Suprapubic skin (tissue), 4 donors: ENCODE results near the gene VAV2. TPM values are rescaled to one million over a fixed set of nuclear protein-coding genes. Genes with fewer than 3 reads are reported as not detected.

Experiments used
- DNase-seq, 2 donors: peaks; one replicate each; pipeline ENCODE4 v3.0.0-alpha.2; 2019; ENCODE audit warnings: low spot score in 2 of 2
- H3K27ac ChIP-seq: fragments of 200-600 bp; sonication (generic); one replicate; pipeline ENCODE4 v1.5.1; 2019
- H3K27me3 ChIP-seq: fragments of 200-600 bp; sonication (generic); one replicate; pipeline ENCODE4 v1.5.1; 2019
- H3K36me3 ChIP-seq: fragments of 200-600 bp; sonication (generic); one replicate; pipeline ENCODE4 v1.5.1; 2019
- H3K4me1 ChIP-seq: fragments of 200-600 bp; sonication (generic); one replicate; pipeline ENCODE4 v1.5.1; 2019
- H3K4me3 ChIP-seq: fragments of 200-600 bp; sonication (generic); one replicate; pipeline ENCODE4 v1.5.1; 2019; ENCODE audit warnings: mild to moderate bottlenecking
- H3K9me3 ChIP-seq: fragments of 200-600 bp; sonication (generic); one replicate; pipeline ENCODE4 v1.5.1; 2019
- EP300 ChIP-seq: sonication (generic); formaldehyde crosslinking; IDR thresholded peaks from one replicate; pipeline ENCODE4 v1.6.1; 2017; ENCODE audit warnings: antibody characterized with exemption
- POLR2A ChIP-seq, 2 donors: fragments of 450-650 bp; IDR thresholded peaks; one replicate each; pipeline ENCODE4 v1.6.1; 2017; ENCODE audit warnings: antibody characterized with exemption in 2 of 2, mild to moderate bottlenecking in 2 of 2, moderate library complexity in 2 of 2
- POLR2AphosphoS5 ChIP-seq, 3 donors: sonication (generic); formaldehyde crosslinking; IDR thresholded peaks; one replicate each; pipeline ENCODE4 v1.6.1; 2017; ENCODE audit warnings: antibody characterized with exemption in 3 of 3
- WGBS: methylation state at CpG from one replicate; pipeline ENCODE4 v1.1.5; 2018; 5-methylcytosine and 5-hydroxymethylcytosine counted together
- total RNA-seq, 4 donors: library from RNA; depleted of rRNA; stranded (reverse); fragments of >200 nt; gene quantifications; one replicate each; pipeline ENCODE4 v1.1.0, GENCODE V29; 2016
- TF ChIP-seq, protein P1 (sequence below), 2 donors: fragments of 200-600 bp in 1 of 2; fragments of 450-650 bp in 1 of 2; sonication (generic) in 1 of 2; IDR thresholded peaks; one replicate each; pipeline ENCODE4 v1.5.1; 2016 to 2019; ENCODE audit warnings: antibody characterized with exemption in 2 of 2, mild to moderate bottlenecking in 1 of 2, moderate library complexity in 1 of 2

VAV2 gene
- total RNA-seq, 4 donors from 2014 or later: 5.2 to 10.3 (median 6.4) TPM

DNA sequence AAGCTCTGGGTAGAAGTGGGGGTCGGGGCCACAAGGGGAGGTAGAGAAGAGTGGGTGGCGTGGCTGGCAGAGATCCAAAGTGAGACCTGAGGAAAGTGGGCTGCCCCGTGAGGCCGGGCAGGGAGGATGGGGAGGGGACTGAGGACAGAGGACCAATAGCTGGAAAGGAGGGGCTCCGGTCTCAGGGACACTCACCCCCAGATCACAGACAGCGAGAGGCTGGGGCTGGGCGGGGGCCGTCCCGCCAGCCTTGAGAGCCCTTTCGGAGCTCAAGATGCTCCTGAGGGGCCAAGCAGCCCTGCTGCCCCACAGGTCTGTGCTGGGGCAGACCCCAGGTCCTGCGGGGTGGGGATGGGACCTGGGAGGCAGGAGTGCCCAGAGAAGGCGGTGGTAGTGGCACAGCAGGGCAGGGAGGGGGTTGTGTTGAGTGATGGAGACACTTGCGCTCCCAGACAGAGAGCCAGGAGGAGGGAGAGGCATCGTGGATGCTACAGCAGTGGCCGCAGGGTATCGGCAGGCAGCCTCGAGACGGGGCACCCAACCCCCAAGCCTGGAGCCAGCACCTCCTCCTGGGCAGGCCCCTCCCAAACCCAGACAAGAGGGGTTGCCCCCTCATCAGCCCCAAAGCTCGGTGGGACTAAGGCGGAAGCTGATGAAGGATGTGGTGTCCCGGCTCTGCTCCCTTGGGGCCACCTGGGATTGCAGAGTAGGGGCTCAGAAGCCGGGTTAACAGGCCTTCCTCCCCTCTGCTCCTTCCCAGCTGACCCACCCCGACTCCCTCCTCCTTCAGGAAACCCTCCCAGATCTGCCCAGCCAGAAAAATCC, 257.3 kb downstream of the VAV2 start:
- H3K27me3 ChIP-seq: peaks cover 52% of the 10 kb centered on the region
- TF ChIP-seq, protein P1, sequence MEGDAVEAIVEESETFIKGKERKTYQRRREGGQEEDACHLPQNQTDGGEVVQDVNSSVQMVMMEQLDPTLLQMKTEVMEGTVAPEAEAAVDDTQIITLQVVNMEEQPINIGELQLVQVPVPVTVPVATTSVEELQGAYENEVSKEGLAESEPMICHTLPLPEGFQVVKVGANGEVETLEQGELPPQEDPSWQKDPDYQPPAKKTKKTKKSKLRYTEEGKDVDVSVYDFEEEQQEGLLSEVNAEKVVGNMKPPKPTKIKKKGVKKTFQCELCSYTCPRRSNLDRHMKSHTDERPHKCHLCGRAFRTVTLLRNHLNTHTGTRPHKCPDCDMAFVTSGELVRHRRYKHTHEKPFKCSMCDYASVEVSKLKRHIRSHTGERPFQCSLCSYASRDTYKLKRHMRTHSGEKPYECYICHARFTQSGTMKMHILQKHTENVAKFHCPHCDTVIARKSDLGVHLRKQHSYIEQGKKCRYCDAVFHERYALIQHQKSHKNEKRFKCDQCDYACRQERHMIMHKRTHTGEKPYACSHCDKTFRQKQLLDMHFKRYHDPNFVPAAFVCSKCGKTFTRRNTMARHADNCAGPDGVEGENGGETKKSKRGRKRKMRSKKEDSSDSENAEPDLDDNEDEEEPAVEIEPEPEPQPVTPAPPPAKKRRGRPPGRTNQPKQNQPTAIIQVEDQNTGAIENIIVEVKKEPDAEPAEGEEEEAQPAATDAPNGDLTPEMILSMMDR (IDR thresholded peaks at IDR 0.05): no peak
- TF ChIP-seq POLR2AphosphoS5 (IDR thresholded peaks at IDR 0.05): no peak
- no peak for TF ChIP-seq POLR2A (IDR thresholded peaks at IDR 0.05)
- no peak for TF ChIP-seq EP300
- no peaks in the 10 kb centered on the region for H3K36me3 ChIP-seq
- peaks cover 14% of the 10 kb centered on the region for H3K4me1 ChIP-seq
- H3K4me3 ChIP-seq: no peak overlapping the region
- 63% methylated on average over 14 of the region's 23 CpGs for whole genome bisulfite sequencing
- no peak for DNase-seq
- no peaks in the 10 kb centered on the region for H3K9me3 ChIP-seq
- no peak overlapping the region for H3K27ac ChIP-seq

DNA sequence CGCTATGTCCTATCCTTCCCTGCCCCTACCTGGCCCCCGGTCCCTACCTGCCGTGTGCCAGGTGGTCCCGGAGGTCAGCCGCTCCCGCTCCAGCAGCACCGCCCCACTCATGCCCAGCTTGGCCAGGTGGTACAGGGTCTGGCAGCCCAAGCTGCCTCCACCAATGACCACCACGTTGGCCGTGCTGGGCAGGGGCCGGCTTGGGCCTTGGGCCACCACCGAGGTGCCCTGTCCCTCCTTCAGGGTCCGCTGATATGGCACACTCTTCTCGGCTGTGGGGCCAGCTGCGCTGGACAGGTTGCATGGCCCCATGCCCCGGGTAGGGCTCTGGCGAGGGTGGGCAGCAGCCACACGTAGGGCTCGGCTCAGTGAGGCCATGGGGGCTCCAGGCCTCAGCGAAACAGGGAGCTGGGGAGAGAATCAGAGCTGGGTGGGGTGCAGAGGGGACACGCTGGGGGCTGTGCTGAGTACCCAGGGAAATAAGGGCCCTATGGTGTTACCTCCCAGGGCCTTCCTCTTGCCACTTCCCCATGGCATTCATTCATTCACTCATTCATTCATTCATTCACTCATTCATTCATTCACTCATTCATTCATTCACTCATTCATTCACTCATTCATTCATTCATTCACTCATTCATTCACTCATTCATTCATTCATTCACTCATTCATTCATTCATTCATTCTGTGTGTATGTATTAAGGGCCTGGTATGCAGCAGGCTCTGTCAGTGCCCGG, 258.2 kb downstream of the VAV2 start:
- 87% methylated on average over 20 of the region's 21 CpGs for WGBS

DNA sequence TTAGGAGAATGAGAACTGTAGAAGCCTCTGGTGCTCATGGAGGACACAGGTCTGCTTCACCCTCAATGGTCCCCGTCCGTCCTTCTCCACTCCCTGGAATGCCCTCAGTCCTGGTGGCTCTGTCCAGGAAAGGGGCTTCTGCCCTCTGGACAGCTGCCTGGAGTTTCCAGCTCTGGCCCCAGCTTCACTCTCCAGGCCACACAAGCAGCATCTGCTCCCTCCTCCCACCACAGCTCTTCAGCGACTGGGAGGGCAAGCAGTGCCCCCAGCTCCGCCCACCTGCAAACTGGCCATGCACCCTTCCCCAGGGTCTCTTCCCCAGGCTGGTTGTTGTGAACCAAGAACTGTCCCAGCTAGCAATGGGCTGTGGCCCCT, 258.7 kb downstream of the VAV2 start:
- H3K4me3 ChIP-seq: no peak overlapping the region
- peaks cover 55% of the 10 kb centered on the region for H3K27me3 ChIP-seq
- H3K27ac ChIP-seq: no peak overlapping the region
- TF ChIP-seq EP300 (no peak), POLR2A (IDR thresholded peaks at IDR 0.05) (no peak), POLR2AphosphoS5 (IDR thresholded peaks at IDR 0.05) (no peak)
- TF ChIP-seq, protein P1 (IDR thresholded peaks at IDR 0.05): no peak
- H3K9me3 ChIP-seq: no peaks in the 10 kb centered on the region
- H3K36me3 ChIP-seq: no peaks in the 10 kb centered on the region
- H3K4me1 ChIP-seq: peaks cover 9% of the 10 kb centered on the region
- 96% methylated on average over 4 of the region's 4 CpGs for WGBS
- no peak for DNase-seq

More for the DNA sequence above, 258.2 kb downstream of the VAV2 start:
- DNase-seq: no peak
- no peak for TF ChIP-seq POLR2AphosphoS5 (IDR thresholded peaks at IDR 0.05)
- no peak for TF ChIP-seq EP300
- no peak for TF ChIP-seq POLR2A (IDR thresholded peaks at IDR 0.05)
- TF ChIP-seq, protein P1 (IDR thresholded peaks at IDR 0.05): no peak
- H3K27me3 ChIP-seq: peaks cover 55% of the 10 kb centered on the region
- H3K4me3 ChIP-seq: no peak overlapping the region
- peaks cover 14% of the 10 kb centered on the region for H3K4me1 ChIP-seq
- H3K36me3 ChIP-seq: no peaks in the 10 kb centered on the region
- H3K27ac ChIP-seq: no peak overlapping the region
- H3K9me3 ChIP-seq: no peaks in the 10 kb centered on the region

GRCh38 chr9:133732639-133733408, 259.3 kb downstream of the VAV2 start:
- Histone ChIP-seq H3K27ac (no peak overlapping the region), H3K4me3 (no peak overlapping the region), H3K9me3 (no peaks in the 10 kb centered on the region), H3K27me3 (peaks cover 58% of the 10 kb centered on the region), H3K4me1 (peaks cover 4% of the 10 kb centered on the region), H3K36me3 (no peaks in the 10 kb centered on the region)
- 82% methylated on average over 10 of the region's 10 CpGs for WGBS
- TF ChIP-seq, protein P1 (IDR thresholded peaks at IDR 0.05): no peak
- no peak for TF ChIP-seq POLR2AphosphoS5 (IDR thresholded peaks at IDR 0.05)
- TF ChIP-seq EP300: no peak
- no peak for TF ChIP-seq POLR2A (IDR thresholded peaks at IDR 0.05)
- no peak for DNase-seq
